Measurements from ENCODE around the gene SPG21.

Gene SPG21

GRCh38 chr15:65034719-65035118 is 45.0 kb upstream of the SPG21 start:
- H3K9me3 ChIP-seq (replicated peaks in 1 of 2; ENCODE audit: control insufficient read depth in 2 of 2, insufficient read depth in 1 of 2, low read depth in 1 of 2, low read length in 2 of 2), result no peaks in the 10 kb centered on the region
- peaks cover 0 to 11% of the 10 kb centered on the region in 2 donors for H3K4me1 ChIP-seq (ENCODE audit: control insufficient read depth in 2 of 2, insufficient read depth in 1 of 2, low read depth in 1 of 2, low read length in 2 of 2)
- no peak overlapping the region for H2AFZ ChIP-seq (ENCODE audit: low read length)
- no peak overlapping the region for H3K4me2 ChIP-seq (ENCODE audit: insufficient read depth, low read length, poor library complexity, severe bottlenecking)
- H2BK120ac ChIP-seq (ENCODE audit: low read depth, low read length), result no peak overlapping the region
- H2AK5ac ChIP-seq (ENCODE audit: low read depth, low read length), result peak overlapping the region; percentile 61
- no peak for DNase-seq (ENCODE audit: low spot score)
- no peak overlapping the region for H2BK15ac ChIP-seq (ENCODE audit: low read length)
- no peak overlapping the region for H4K91ac ChIP-seq (ENCODE audit: low read depth, low read length, poor library complexity)
- no peak overlapping the region for H3K4me3 ChIP-seq (ENCODE audit: low read length in 2 of 2)
- no peaks in the 10 kb centered on the region for H3K79me1 ChIP-seq (ENCODE audit: low read depth, low read length)
- no peak overlapping the region for H3K18ac ChIP-seq (ENCODE audit: low read length)
- no peaks in the 10 kb centered on the region for H3K36me3 ChIP-seq (replicated peaks in 1 of 2; ENCODE audit: control insufficient read depth in 2 of 2, insufficient read depth in 2 of 2, low read length in 2 of 2)
- no peak overlapping the region for H4K8ac ChIP-seq (ENCODE audit: low read depth, low read length)
- H3K9ac ChIP-seq (ENCODE audit: low read depth, low read length, poor library complexity), result no peak overlapping the region
- no peak overlapping the region for H3K4ac ChIP-seq (ENCODE audit: low read length)
- H3K23ac ChIP-seq (ENCODE audit: low read depth, low read length, poor library complexity), result no peak overlapping the region
- no peak overlapping the region for H2BK12ac ChIP-seq (ENCODE audit: low read length)
- no peak overlapping the region for H3K27ac ChIP-seq (replicated peaks; ENCODE audit: low read length)
- H3K14ac ChIP-seq (ENCODE audit: low read length), result no peak overlapping the region
- no peak overlapping the region for H2BK5ac ChIP-seq (ENCODE audit: low read length)
- peaks cover 0 to 3% (median 3%) of the 10 kb centered on the region in 3 experiments for H3K27me3 ChIP-seq (ENCODE audit: control insufficient read depth in 3 of 3, insufficient read depth in 3 of 3, low read depth in 1 of 3, low read length in 3 of 3)
- WGBS, 2 donors (ENCODE audit: extremely low coverage in 2 of 2, insufficient read length in 2 of 2, insufficient replicate concordance in 1 of 2), result no CpG with 5 or more reads among the region's 11 CpGs

GRCh38 chr15:65033659-65034269 is 44.0 kb upstream of the SPG21 start:
- Histone ChIP-seq H2BK5ac (ENCODE audit: low read length) (no peak overlapping the region), H3K4me1 (ENCODE audit: control insufficient read depth in 2 of 2, insufficient read depth in 1 of 2, low read depth in 1 of 2, low read length in 2 of 2) (peaks cover 0 to 8% of the 10 kb centered on the region in 2 donors), H2BK120ac (ENCODE audit: low read depth, low read length) (no peak overlapping the region), H2BK12ac (ENCODE audit: low read length) (no peak overlapping the region), H2AK5ac (ENCODE audit: low read depth, low read length) (no peak overlapping the region), H3K23ac (ENCODE audit: low read depth, low read length, poor library complexity) (no peak overlapping the region), H3K18ac (ENCODE audit: low read length) (no peak overlapping the region), H3K14ac (ENCODE audit: low read length) (no peak overlapping the region), H4K8ac (ENCODE audit: low read depth, low read length) (no peak overlapping the region), H3K27me3 (ENCODE audit: control insufficient read depth in 3 of 3, insufficient read depth in 3 of 3, low read depth in 1 of 3, low read length in 3 of 3) (peaks cover 0 to 3% (median 3%) of the 10 kb centered on the region in 3 experiments), H3K4me3 (ENCODE audit: low read length in 2 of 2) (no peak overlapping the region), H3K9me3 (replicated peaks in 1 of 2; ENCODE audit: control insufficient read depth in 2 of 2, insufficient read depth in 1 of 2, low read depth in 1 of 2, low read length in 2 of 2) (no peaks in the 10 kb centered on the region), H3K36me3 (replicated peaks in 1 of 2; ENCODE audit: control insufficient read depth in 2 of 2, insufficient read depth in 2 of 2, low read length in 2 of 2) (no peaks in the 10 kb centered on the region), H3K4me2 (ENCODE audit: insufficient read depth, low read length, poor library complexity, severe bottlenecking) (no peak overlapping the region), H2AFZ (ENCODE audit: low read length) (peak overlapping the region; percentile 72), H4K91ac (ENCODE audit: low read depth, low read length, poor library complexity) (no peak overlapping the region), H3K79me1 (ENCODE audit: low read depth, low read length) (peaks cover 4% of the 10 kb centered on the region), H3K9ac (ENCODE audit: low read depth, low read length, poor library complexity) (no peak overlapping the region), H3K27ac (replicated peaks; ENCODE audit: low read length) (no peak overlapping the region), H3K4ac (ENCODE audit: low read length) (no peak overlapping the region), H2BK15ac (ENCODE audit: low read length) (no peak overlapping the region)
- DNase-seq (ENCODE audit: low spot score), result no peak
- no CpG with 5 or more reads among the region's 4 CpGs for WGBS, 2 donors (ENCODE audit: extremely low coverage in 2 of 2, insufficient read length in 2 of 2, insufficient replicate concordance in 1 of 2)

- no CpG with 5 or more reads among the region's 13 CpGs for WGBS, 2 donors (ENCODE audit: extremely low coverage in 2 of 2, insufficient read length in 2 of 2, insufficient replicate concordance in 1 of 2)
- Histone ChIP-seq H2BK5ac (ENCODE audit: low read length) (no peak overlapping the region), H3K4me3 (ENCODE audit: low read length in 2 of 2) (no peak overlapping the region), H2AK5ac (ENCODE audit: low read depth, low read length) (no peak overlapping the region), H2BK12ac (ENCODE audit: low read length) (no peak overlapping the region), H3K4ac (ENCODE audit: low read length) (no peak overlapping the region), H3K4me2 (ENCODE audit: insufficient read depth, low read length, poor library complexity, severe bottlenecking) (no peak overlapping the region), H3K9me3 (replicated peaks in 1 of 2; ENCODE audit: control insufficient read depth in 2 of 2, insufficient read depth in 1 of 2, low read depth in 1 of 2, low read length in 2 of 2) (no peaks in the 10 kb centered on the region), H2BK15ac (ENCODE audit: low read length) (no peak overlapping the region), H4K91ac (ENCODE audit: low read depth, low read length, poor library complexity) (no peak overlapping the region), H3K14ac (ENCODE audit: low read length) (no peak overlapping the region), H3K4me1 (ENCODE audit: control insufficient read depth in 2 of 2, insufficient read depth in 1 of 2, low read depth in 1 of 2, low read length in 2 of 2) (peaks cover 4 to 7% of the 10 kb centered on the region in 2 donors), H2BK120ac (ENCODE audit: low read depth, low read length) (no peak overlapping the region), H3K18ac (ENCODE audit: low read length) (peak overlapping the region; percentile 51), H3K9ac (ENCODE audit: low read depth, low read length, poor library complexity) (no peak overlapping the region), H3K79me1 (ENCODE audit: low read depth, low read length) (peaks cover 4% of the 10 kb centered on the region), H4K8ac (ENCODE audit: low read depth, low read length) (no peak overlapping the region), H3K36me3 (replicated peaks in 1 of 2; ENCODE audit: control insufficient read depth in 2 of 2, insufficient read depth in 2 of 2, low read length in 2 of 2) (no peaks in the 10 kb centered on the region), H2AFZ (ENCODE audit: low read length) (peak overlapping the region; percentile 72), H3K27me3 (ENCODE audit: control insufficient read depth in 3 of 3, insufficient read depth in 3 of 3, low read depth in 1 of 3, low read length in 3 of 3) (peaks cover 0 to 3% (median 0%) of the 10 kb centered on the region in 3 experiments), H3K23ac (ENCODE audit: low read depth, low read length, poor library complexity) (peak overlapping the region; percentile 22), H3K27ac (replicated peaks; ENCODE audit: low read length) (no peak overlapping the region)
- DNase-seq (ENCODE audit: low spot score), result peak; percentile 69
These were observed 43.3 kb upstream of the SPG21 start for GRCh38 chr15:65032801-65033537.

- Histone ChIP-seq H2AK5ac (ENCODE audit: low read depth, low read length) (no peak overlapping the region), H3K27ac (replicated peaks; ENCODE audit: low read length) (no peak overlapping the region), H2BK15ac (ENCODE audit: low read length) (no peak overlapping the region), H2BK12ac (ENCODE audit: low read length) (no peak overlapping the region), H4K8ac (ENCODE audit: low read depth, low read length) (no peak overlapping the region), H3K23ac (ENCODE audit: low read depth, low read length, poor library complexity) (no peak overlapping the region), H3K4ac (ENCODE audit: low read length) (no peak overlapping the region), H3K36me3 (replicated peaks in 1 of 2; ENCODE audit: control insufficient read depth in 2 of 2, insufficient read depth in 2 of 2, low read length in 2 of 2) (peaks cover 11 to 21% of the 10 kb centered on the region in 2 donors), H2AFZ (ENCODE audit: low read length) (peak overlapping the region; percentile 97), H3K14ac (ENCODE audit: low read length) (no peak overlapping the region), H3K79me1 (ENCODE audit: low read depth, low read length) (peaks cover 4% of the 10 kb centered on the region), H3K4me1 (ENCODE audit: control insufficient read depth in 2 of 2, insufficient read depth in 1 of 2, low read depth in 1 of 2, low read length in 2 of 2) (peaks cover 5 to 7% of the 10 kb centered on the region in 2 donors), H3K4me3 (ENCODE audit: low read length in 2 of 2) (peak overlapping the region in 1 of 2 donors; percentile 75), H3K27me3 (ENCODE audit: control insufficient read depth in 3 of 3, insufficient read depth in 3 of 3, low read depth in 1 of 3, low read length in 3 of 3) (no peaks in the 10 kb centered on the region), H3K9ac (ENCODE audit: low read depth, low read length, poor library complexity) (no peak overlapping the region), H3K18ac (ENCODE audit: low read length) (no peak overlapping the region), H2BK5ac (ENCODE audit: low read length) (no peak overlapping the region), H3K4me2 (ENCODE audit: insufficient read depth, low read length, poor library complexity, severe bottlenecking) (no peak overlapping the region), H4K91ac (ENCODE audit: low read depth, low read length, poor library complexity) (no peak overlapping the region), H2BK120ac (ENCODE audit: low read depth, low read length) (no peak overlapping the region), H3K9me3 (replicated peaks in 1 of 2; ENCODE audit: control insufficient read depth in 2 of 2, insufficient read depth in 1 of 2, low read depth in 1 of 2, low read length in 2 of 2) (no peaks in the 10 kb centered on the region)
- DNase-seq (ENCODE audit: low spot score), result no peak
- WGBS, 2 donors (ENCODE audit: extremely low coverage in 2 of 2, insufficient read length in 2 of 2, insufficient replicate concordance in 1 of 2), result no CpG with 5 or more reads among the region's 12 CpGs
These were observed 40.1 kb upstream of the SPG21 start for GRCh38 chr15:65029736-65030208.
